ENCODE measurements around the gene LIG1. TPM values are rescaled to one million over a fixed set of nuclear protein-coding genes. Genes with fewer than 3 reads are reported as not detected.
"Not testable (repeated sequence)": the region's sequence is repeated elsewhere in the genome, so short reads cannot be mapped to it uniquely, and the experiment has no call there.

LIG1 gene
- total and polyA plus RNA-seq, 2 experiments from 2014 or later = 79.3 to 96.9 TPM

DNA sequence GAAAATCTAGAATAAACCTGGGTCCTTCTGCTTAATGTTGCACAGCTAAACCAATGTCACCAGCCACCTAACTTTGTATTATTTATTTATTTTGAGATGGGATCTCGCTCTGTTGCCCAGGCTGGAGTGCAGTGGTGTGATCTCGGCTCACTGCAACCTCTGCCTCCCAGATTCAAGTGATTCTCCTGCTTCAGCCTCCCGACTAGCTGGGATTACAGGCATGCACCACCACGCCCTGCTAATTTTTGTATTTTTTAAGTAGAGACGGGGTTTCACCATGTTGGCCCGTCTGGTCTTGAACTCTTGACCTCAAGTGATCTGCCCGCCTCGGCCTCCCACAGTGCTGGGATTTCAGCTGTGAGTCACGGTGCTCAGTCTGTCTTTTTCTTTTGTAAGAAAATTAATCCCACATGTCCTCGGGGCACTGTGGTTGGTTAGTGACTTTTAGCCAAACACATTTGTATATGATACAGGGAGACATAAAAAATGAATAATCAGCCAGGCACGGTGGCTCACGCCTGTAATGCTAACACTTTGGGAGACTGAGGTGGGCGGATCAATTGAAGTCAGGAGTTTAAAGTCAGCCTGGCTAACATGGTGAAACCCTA is 78.9 kb downstream of the LIG1 start:
- ATAC-seq; H3K27ac ChIP-seq (ENCODE audit: low read depth); H3K27me3 Mint-ChIP-seq (ENCODE audit: insufficient read depth, low read depth, poor library complexity); H3K27me3 ChIP-seq (ENCODE audit: insufficient read depth); H2AFZ ChIP-seq; H4K20me1 ChIP-seq (replicated peaks; ENCODE audit: insufficient read depth); H3K9me2 ChIP-seq (ENCODE audit: insufficient read depth); H3K36me3 Mint-ChIP-seq (ENCODE audit: low read depth); H3K4me2 ChIP-seq; H3K36me3 ChIP-seq (ENCODE audit: insufficient read depth); H3K4me3 ChIP-seq; H3K27ac Mint-ChIP-seq; H3K79me2 ChIP-seq (replicated peaks; ENCODE audit: insufficient read depth); H3K4me3 Mint-ChIP-seq; H3F3A ChIP-seq (replicated peaks; ENCODE audit: low read depth); H3K4me1 ChIP-seq (ENCODE audit: insufficient read depth); DNase-seq (ENCODE audit: low spot score); H3K4me1 Mint-ChIP-seq: not testable (repeated sequence)
- H3K9me3 Mint-ChIP-seq = peaks cover 15% of the 10 kb centered on the region; the same call in 2 of the 3 replicates

DNA sequence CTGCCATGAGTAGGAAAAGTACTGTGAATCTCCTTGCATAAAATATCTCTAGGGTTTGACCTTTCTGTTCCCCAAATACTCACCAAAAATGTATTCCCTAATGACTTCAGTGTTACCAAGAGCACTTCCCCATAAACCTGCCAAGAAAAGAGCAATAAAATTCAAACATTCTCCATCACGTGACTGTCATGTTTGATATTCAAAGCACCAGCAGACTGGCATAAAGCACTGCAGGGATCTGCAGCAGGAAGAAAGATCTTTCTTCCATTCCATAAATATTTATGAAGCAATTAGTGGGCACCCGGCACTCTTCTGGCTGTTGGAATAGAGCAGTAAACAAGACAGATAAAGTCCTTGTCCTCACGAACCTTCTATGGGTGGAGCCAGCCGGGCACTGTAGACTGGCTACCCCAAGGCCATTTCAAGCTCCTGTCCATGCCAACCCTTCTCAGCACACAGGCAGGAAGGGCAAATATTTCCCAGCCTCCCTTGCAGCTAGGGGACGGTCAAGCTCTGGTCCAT is 79.8 kb downstream of the LIG1 start:
- H3K79me2 ChIP-seq (replicated peaks; ENCODE audit: insufficient read depth) = no peaks in the 10 kb centered on the region
- H3K4me3 Mint-ChIP-seq = no peak overlapping the region
- no peaks in the 10 kb centered on the region for H4K20me1 ChIP-seq (replicated peaks; ENCODE audit: insufficient read depth)
- H3K9me3 Mint-ChIP-seq = peaks cover 14% of the 10 kb centered on the region; the same call in 2 of the 3 replicates
- H3K27ac ChIP-seq (ENCODE audit: low read depth) = no peak overlapping the region
- H3K4me1 ChIP-seq (ENCODE audit: insufficient read depth) = no peaks in the 10 kb centered on the region
- no peaks in the 10 kb centered on the region for H3K9me2 ChIP-seq (ENCODE audit: insufficient read depth)
- DNase-seq (ENCODE audit: low spot score) (no peak), ATAC-seq (no peak)
- H3K36me3 ChIP-seq (ENCODE audit: insufficient read depth) = no peaks in the 10 kb centered on the region
- H3F3A ChIP-seq (replicated peaks; ENCODE audit: low read depth) = no peaks in the 10 kb centered on the region
- no peak for TF ChIP-seq POLR2AphosphoS5 (IDR thresholded peaks at IDR 0.05; ENCODE audit: low read depth)
- H3K4me3 ChIP-seq = no peak overlapping the region
- H3K36me3 Mint-ChIP-seq (ENCODE audit: low read depth) = no peaks in the 10 kb centered on the region
- no peak overlapping the region for H2AFZ ChIP-seq
- H3K27ac Mint-ChIP-seq = no peak overlapping the region
- no peak overlapping the region for H3K4me2 ChIP-seq
- no peaks in the 10 kb centered on the region for H3K4me1 Mint-ChIP-seq
- H3K27me3 Mint-ChIP-seq (ENCODE audit: insufficient read depth, low read depth, poor library complexity) = peaks cover 2% of the 10 kb centered on the region
- no peaks in the 10 kb centered on the region for H3K27me3 ChIP-seq (ENCODE audit: insufficient read depth)

DNA sequence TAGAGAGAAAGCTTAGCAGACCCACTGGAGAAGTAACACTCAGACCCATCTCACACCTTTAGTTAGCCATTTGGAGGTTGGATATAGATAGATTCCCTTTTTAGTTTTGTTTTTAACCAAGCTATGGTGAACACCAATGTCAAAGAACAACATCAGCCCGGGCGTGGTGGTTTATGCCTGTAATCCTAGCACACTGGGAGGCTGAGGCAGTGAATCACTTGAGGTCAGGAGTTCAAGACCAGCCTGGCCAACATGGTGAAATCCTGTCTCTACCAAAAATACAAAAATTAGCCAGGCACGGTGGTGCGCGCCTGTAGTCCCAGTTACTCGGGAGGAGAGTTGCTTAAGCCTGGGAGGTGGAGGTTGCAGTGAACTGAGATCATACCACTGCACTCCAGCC is 81.2 kb downstream of the LIG1 start:
- H3K9me2 ChIP-seq (ENCODE audit: insufficient read depth); H2AFZ ChIP-seq; H3F3A ChIP-seq (replicated peaks; ENCODE audit: low read depth); H3K27me3 Mint-ChIP-seq (ENCODE audit: insufficient read depth, low read depth, poor library complexity); H3K4me1 Mint-ChIP-seq; H3K79me2 ChIP-seq (replicated peaks; ENCODE audit: insufficient read depth); H3K4me3 Mint-ChIP-seq; H3K9me3 Mint-ChIP-seq; H4K20me1 ChIP-seq (replicated peaks; ENCODE audit: insufficient read depth); H3K4me1 ChIP-seq (ENCODE audit: insufficient read depth); H3K4me3 ChIP-seq; H3K27ac ChIP-seq (ENCODE audit: low read depth); ATAC-seq; H3K27me3 ChIP-seq (ENCODE audit: insufficient read depth); DNase-seq (ENCODE audit: low spot score); H3K36me3 Mint-ChIP-seq (ENCODE audit: low read depth); H3K4me2 ChIP-seq; H3K36me3 ChIP-seq (ENCODE audit: insufficient read depth); H3K27ac Mint-ChIP-seq: not testable (repeated sequence)

GRCh38 chr19:48085904-48086864 is 84.0 kb downstream of the LIG1 start:
- no peak for TF ChIP-seq JUNB (IDR thresholded peaks at IDR 0.05; ENCODE audit: unreplicated experiment)
- TF ChIP-seq, protein P1, sequence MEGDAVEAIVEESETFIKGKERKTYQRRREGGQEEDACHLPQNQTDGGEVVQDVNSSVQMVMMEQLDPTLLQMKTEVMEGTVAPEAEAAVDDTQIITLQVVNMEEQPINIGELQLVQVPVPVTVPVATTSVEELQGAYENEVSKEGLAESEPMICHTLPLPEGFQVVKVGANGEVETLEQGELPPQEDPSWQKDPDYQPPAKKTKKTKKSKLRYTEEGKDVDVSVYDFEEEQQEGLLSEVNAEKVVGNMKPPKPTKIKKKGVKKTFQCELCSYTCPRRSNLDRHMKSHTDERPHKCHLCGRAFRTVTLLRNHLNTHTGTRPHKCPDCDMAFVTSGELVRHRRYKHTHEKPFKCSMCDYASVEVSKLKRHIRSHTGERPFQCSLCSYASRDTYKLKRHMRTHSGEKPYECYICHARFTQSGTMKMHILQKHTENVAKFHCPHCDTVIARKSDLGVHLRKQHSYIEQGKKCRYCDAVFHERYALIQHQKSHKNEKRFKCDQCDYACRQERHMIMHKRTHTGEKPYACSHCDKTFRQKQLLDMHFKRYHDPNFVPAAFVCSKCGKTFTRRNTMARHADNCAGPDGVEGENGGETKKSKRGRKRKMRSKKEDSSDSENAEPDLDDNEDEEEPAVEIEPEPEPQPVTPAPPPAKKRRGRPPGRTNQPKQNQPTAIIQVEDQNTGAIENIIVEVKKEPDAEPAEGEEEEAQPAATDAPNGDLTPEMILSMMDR (conservative IDR thresholded peaks at IDR 0.05; ENCODE audit: low read depth in 2 of 2) = peak; percentile 54 to 75
- no peak for TF ChIP-seq CREB1 (CRISPR knock-in tag; IDR thresholded peaks at IDR 0.05; ENCODE audit: low read depth)
- Mint-ChIP-seq H3K9me3 (no peaks in the 10 kb centered on the region), H3K27ac (no peak overlapping the region), H3K4me3 (no peak overlapping the region), H3K4me1 (no peaks in the 10 kb centered on the region), H3K27me3 (ENCODE audit: insufficient read depth, low read depth, poor library complexity) (peaks cover 8% of the 10 kb centered on the region), H3K36me3 (ENCODE audit: low read depth) (no peaks in the 10 kb centered on the region)
- DNase-seq (ENCODE audit: low spot score) (peak; percentile 61), ATAC-seq (peak; percentile 95)
- H3F3A ChIP-seq (replicated peaks; ENCODE audit: low read depth) = no peaks in the 10 kb centered on the region
- no peak overlapping the region for H3K4me2 ChIP-seq
- H3K27ac ChIP-seq (ENCODE audit: low read depth) = no peak overlapping the region
- H3K9me2 ChIP-seq (ENCODE audit: insufficient read depth) = no peaks in the 10 kb centered on the region
- H4K20me1 ChIP-seq (replicated peaks; ENCODE audit: insufficient read depth) = no peaks in the 10 kb centered on the region
- H2AFZ ChIP-seq = peak overlapping the region; percentile 72; the same call in 1 of the 2 replicates
- H3K79me2 ChIP-seq (replicated peaks; ENCODE audit: insufficient read depth) = no peaks in the 10 kb centered on the region
- H3K4me1 ChIP-seq (ENCODE audit: insufficient read depth) = no peaks in the 10 kb centered on the region
- H3K36me3 ChIP-seq (ENCODE audit: insufficient read depth) = no peaks in the 10 kb centered on the region
- no peaks in the 10 kb centered on the region for H3K27me3 ChIP-seq (ENCODE audit: insufficient read depth)
- no peak overlapping the region for H3K4me3 ChIP-seq
